NCI-H1930 (cell line): ENCODE results near the gene PPARD.
A peak's percentile ranks its signal among the peaks of the same experiment; 100 is the strongest.
"Not testable (repeated sequence)": the region's sequence is repeated elsewhere in the genome, so short reads cannot be mapped to it uniquely, and the experiment has no call there.

ENCODE experiments used
- DNase-seq, 2 experiments: peaks; one replicate each; lab custom pipeline; 2025; lab: John Stamatoyannopoulos, UW

PPARD gene

GRCh38 chr6:35406711-35407485 is 64.5 kb downstream of the PPARD start:
- no peak for DNase-seq

- no peak for DNase-seq
These were observed 66.9 kb downstream of the PPARD start for GRCh38 chr6:35409245-35409644.

- DNase-seq, result no peak
These were observed 67.8 kb downstream of the PPARD start for GRCh38 chr6:35410131-35410530.

- DNase-seq, result no peak
These were observed 68.7 kb downstream of the PPARD start for GRCh38 chr6:35411066-35411465.

GRCh38 chr6:35412102-35412501 is 69.7 kb downstream of the PPARD start:
- DNase-seq, result no peak

- DNase-seq, result no peak
These were observed 71.6 kb downstream of the PPARD start for GRCh38 chr6:35413911-35414310.

GRCh38 chr6:35415065-35415891 is 72.9 kb downstream of the PPARD start:
- no peak for DNase-seq

GRCh38 chr6:35417979-35418661 is 75.8 kb downstream of the PPARD start:
- DNase-seq, result no peak

- peak in 1 of 2 experiments; percentile 7 for DNase-seq
These were observed 77.1 kb downstream of the PPARD start for GRCh38 chr6:35419417-35419816.

GRCh38 chr6:35419961-35420360 is 77.6 kb downstream of the PPARD start:
- no peak for DNase-seq

- no peak for DNase-seq
These were observed 82.9 kb downstream of the PPARD start for GRCh38 chr6:35425284-35425683.

- no peak for DNase-seq
These were observed 83.7 kb downstream of the PPARD start for GRCh38 chr6:35426074-35426473.

- no peak for DNase-seq
These were observed 85.1 kb downstream of the PPARD start for GRCh38 chr6:35427435-35427834.

- DNase-seq, result no peak
These were observed 85.5 kb downstream of the PPARD start for GRCh38 chr6:35427851-35428321.

- DNase-seq, result no peak
These were observed 86.2 kb downstream of the PPARD start for GRCh38 chr6:35428421-35429149.

GRCh38 chr6:35429463-35429862 is 87.1 kb downstream of the PPARD start:
- no peak for DNase-seq

- no peak for DNase-seq
These were observed 89.9 kb downstream of the PPARD start for GRCh38 chr6:35432291-35432690.

- DNase-seq, result not testable (repeated sequence)
These were observed 90.3 kb downstream of the PPARD start for GRCh38 chr6:35432702-35433101.

GRCh38 chr6:35435074-35435837 is 92.9 kb downstream of the PPARD start:
- no peak for DNase-seq

- no peak for DNase-seq
These were observed 93.9 kb downstream of the PPARD start for GRCh38 chr6:35436071-35436857.
